HFF-Myc (cell line): ENCODE measurements around the gene TOM1L2.

Experiments
- DNase-seq: peaks from one replicate; pipeline ENCODE4 v3.0.0-alpha.2; 2011; ENCODE audit warnings: low read depth; ENCODE audit errors: extremely low read depth
- H3K4me3 ChIP-seq: replicated peaks from 2 replicates; pipeline ENCODE4 v1.5.1; 2011; ENCODE audit warnings: low read depth, mild to moderate bottlenecking, control low read depth, low read length
- CTCF ChIP-seq: IDR thresholded peaks from 2 replicates; pipeline ENCODE4 v1.5.1; 2012; ENCODE audit warnings: mild to moderate bottlenecking, low read depth, low read length, control low read depth; ENCODE audit errors: missing control alignments

Gene TOM1L2

GRCh38 chr17:17819561-17819995, 152.6 kb downstream of the TOM1L2 start:
- H3K4me3 ChIP-seq: no peak overlapping the region
- DNase-seq: peak; percentile 74
- TF ChIP-seq CTCF: no peak

- DNase-seq: no peak
- H3K4me3 ChIP-seq: no peak overlapping the region
- TF ChIP-seq CTCF: no peak
These were observed 153.1 kb downstream of the TOM1L2 start for GRCh38 chr17:17819111-17819510.

- H3K4me3 ChIP-seq: no peak overlapping the region
- DNase-seq: no peak
- no peak for TF ChIP-seq CTCF
These were observed 154.1 kb downstream of the TOM1L2 start for GRCh38 chr17:17818088-17818526.

GRCh38 chr17:17817552-17817947, 154.7 kb downstream of the TOM1L2 start:
- H3K4me3 ChIP-seq: no peak overlapping the region
- no peak for DNase-seq
- no peak for TF ChIP-seq CTCF

GRCh38 chr17:17816831-17817551, 155.2 kb downstream of the TOM1L2 start:
- no peak for DNase-seq
- H3K4me3 ChIP-seq: no peak overlapping the region
- no peak for TF ChIP-seq CTCF

GRCh38 chr17:17816240-17816814, 155.9 kb downstream of the TOM1L2 start:
- DNase-seq: no peak
- H3K4me3 ChIP-seq: no peak overlapping the region
- no peak for TF ChIP-seq CTCF
